GM12873 (cell line): ENCODE results near the gene MAP3K4.

ENCODE experiments used
- CTCF ChIP-seq: IDR thresholded peaks from 2 replicates; pipeline ENCODE4 v1.5.1; 2012; ENCODE audit warnings: low read depth, mild to moderate bottlenecking, moderate library complexity, low read length, control low read depth; ENCODE audit not compliant: insufficient read depth; ENCODE audit errors: missing control alignments

MAP3K4 gene

GRCh38 chr6:160990847-160991405, 643 bp upstream of the MAP3K4 start:
- TF ChIP-seq CTCF = no peak

- peak; percentile 58 for TF ChIP-seq CTCF
These were observed 751 bp downstream of the MAP3K4 start for GRCh38 chr6:160992061-160992979.

- no peak for TF ChIP-seq CTCF
These were observed 1.4 kb downstream of the MAP3K4 start for GRCh38 chr6:160992980-160993314.

GRCh38 chr6:160995271-160995670, 3.7 kb downstream of the MAP3K4 start:
- no peak for TF ChIP-seq CTCF

- no peak for TF ChIP-seq CTCF
These were observed 4.6 kb downstream of the MAP3K4 start for GRCh38 chr6:160996131-160996601.

GRCh38 chr6:160998217-160998616, 6.6 kb downstream of the MAP3K4 start:
- no peak for TF ChIP-seq CTCF

- no peak for TF ChIP-seq CTCF
These were observed 7.2 kb downstream of the MAP3K4 start for GRCh38 chr6:160998766-160999165.
